Measurements from ENCODE around the gene BBLN.

BBLN gene

GRCh38 chr9:128153947-128154695 is 5.9 kb upstream of the BBLN start:
- no peaks in the 10 kb centered on the region for H3K36me3 ChIP-seq (ENCODE audit: insufficient read depth, insufficient read length, low read length)
- TF ChIP-seq YY1 (IDR thresholded peaks at IDR 0.05; ENCODE audit: insufficient read depth, insufficient read length): no peak
- TF ChIP-seq ZNF274 (IDR thresholded peaks at IDR 0.05; ENCODE audit: low read depth, low read length): no peak
- no peak for TF ChIP-seq SUZ12 (IDR thresholded peaks at IDR 0.05; ENCODE audit: extremely low read depth, insufficient read depth, insufficient read length)
- H3K4me1 ChIP-seq (ENCODE audit: insufficient read depth, insufficient read length): peaks cover 29% of the 10 kb centered on the region
- H3K27me3 ChIP-seq (ENCODE audit: insufficient read depth, insufficient read length): no peaks in the 10 kb centered on the region
- H3K4me3 ChIP-seq (ENCODE audit: insufficient read length, low read depth): no peak overlapping the region
- H3K9me3 ChIP-seq (ENCODE audit: insufficient read depth, low read length): no peaks in the 10 kb centered on the region
- DNase-seq (ENCODE audit: low read depth, low spot score): no peak
- peak overlapping the region; percentile 50 for H3K9ac ChIP-seq (ENCODE audit: insufficient read length, low read depth)

DNA sequence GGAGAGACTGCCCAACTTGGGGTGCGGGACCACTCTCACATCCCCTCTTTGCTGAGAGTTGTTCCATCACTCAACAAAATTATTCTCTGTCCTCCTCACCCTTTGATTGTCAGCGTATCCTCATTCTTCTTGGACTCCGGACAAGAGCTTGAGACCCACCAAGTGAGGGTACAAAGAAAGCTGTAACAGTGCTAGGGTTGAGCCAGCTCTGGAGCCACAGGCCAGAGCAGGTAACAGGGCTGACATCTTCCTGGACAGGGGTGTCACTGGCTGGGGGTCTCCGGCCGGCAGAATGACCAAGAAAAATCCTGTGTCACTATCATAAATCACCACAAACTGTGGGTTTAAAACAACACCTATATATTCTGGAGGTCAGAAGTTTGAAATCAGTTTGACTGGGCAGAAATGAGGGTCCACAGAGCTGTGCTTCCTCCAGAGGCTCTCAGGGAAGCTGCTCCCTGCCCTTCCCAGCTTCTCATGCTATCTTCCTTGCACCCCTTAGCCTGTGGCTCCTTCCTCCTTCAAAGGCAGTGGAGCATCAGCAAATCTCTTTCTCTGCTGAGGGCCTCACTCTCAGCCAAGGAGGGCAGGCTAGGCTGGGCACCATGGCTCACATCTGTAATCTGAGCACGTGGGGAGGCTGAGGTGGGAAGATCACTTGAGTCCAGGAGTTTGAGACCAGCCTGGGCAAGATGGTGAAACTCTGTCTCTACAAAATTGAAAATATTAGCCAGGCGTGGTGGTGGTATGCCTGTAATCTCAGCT is 4.1 kb upstream of the BBLN start:
- H3K36me3 ChIP-seq (ENCODE audit: insufficient read depth, insufficient read length, low read length): no peaks in the 10 kb centered on the region

DNA sequence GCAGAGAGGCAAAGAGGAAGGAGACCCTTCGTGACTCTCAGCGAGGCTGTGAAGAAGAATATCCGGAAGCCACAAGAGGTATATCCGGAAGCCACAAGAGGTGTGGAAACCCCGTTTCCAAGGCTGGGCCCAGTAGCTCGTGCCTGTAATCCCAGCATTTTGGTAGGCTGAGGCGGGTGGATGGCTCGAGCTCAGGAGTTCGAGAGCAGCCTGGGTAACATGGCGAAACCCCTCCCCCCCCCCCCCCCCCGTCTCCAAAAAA is 612 bp upstream of the BBLN start:
- Histone ChIP-seq H3K36me3 (ENCODE audit: insufficient read depth, insufficient read length, low read length) (peaks cover 27% of the 10 kb centered on the region), H3K27me3 (ENCODE audit: insufficient read depth, insufficient read length) (no peaks in the 10 kb centered on the region), H3K9me3 (ENCODE audit: insufficient read depth, low read length) (no peaks in the 10 kb centered on the region), H3K4me3 (ENCODE audit: insufficient read length, low read depth) (peak overlapping the region; percentile 29), H3K4me1 (ENCODE audit: insufficient read depth, insufficient read length) (peaks cover 8% of the 10 kb centered on the region), H3K9ac (ENCODE audit: insufficient read length, low read depth) (peak overlapping the region; percentile 85)
- no peak for DNase-seq (ENCODE audit: low read depth, low spot score)
- no peak for TF ChIP-seq SUZ12 (IDR thresholded peaks at IDR 0.05; ENCODE audit: extremely low read depth, insufficient read depth, insufficient read length)
- TF ChIP-seq YY1 (IDR thresholded peaks at IDR 0.05; ENCODE audit: insufficient read depth, insufficient read length): no peak
- no peak for TF ChIP-seq ZNF274 (IDR thresholded peaks at IDR 0.05; ENCODE audit: low read depth, low read length)

More for the DNA sequence above, 4.1 kb upstream of the BBLN start:
- no peak overlapping the region for H3K4me3 ChIP-seq (ENCODE audit: insufficient read length, low read depth)
- H3K9me3 ChIP-seq (ENCODE audit: insufficient read depth, low read length): no peaks in the 10 kb centered on the region
- H3K27me3 ChIP-seq (ENCODE audit: insufficient read depth, insufficient read length): no peaks in the 10 kb centered on the region
- peaks cover 21% of the 10 kb centered on the region for H3K4me1 ChIP-seq (ENCODE audit: insufficient read depth, insufficient read length)
- H3K9ac ChIP-seq (ENCODE audit: insufficient read length, low read depth): no peak overlapping the region
- TF ChIP-seq SUZ12 (IDR thresholded peaks at IDR 0.05; ENCODE audit: extremely low read depth, insufficient read depth, insufficient read length) (no peak), YY1 (IDR thresholded peaks at IDR 0.05; ENCODE audit: insufficient read depth, insufficient read length) (no peak), ZNF274 (IDR thresholded peaks at IDR 0.05; ENCODE audit: low read depth, low read length) (no peak)
- no peak for DNase-seq (ENCODE audit: low read depth, low spot score)

- Histone ChIP-seq H3K4me1 (ENCODE audit: insufficient read depth, insufficient read length) (peaks cover 7% of the 10 kb centered on the region), H3K36me3 (ENCODE audit: insufficient read depth, insufficient read length, low read length) (peaks cover 33% of the 10 kb centered on the region), H3K9ac (ENCODE audit: insufficient read length, low read depth) (peak overlapping the region; percentile 97), H3K9me3 (ENCODE audit: insufficient read depth, low read length) (no peaks in the 10 kb centered on the region), H3K27me3 (ENCODE audit: insufficient read depth, insufficient read length) (no peaks in the 10 kb centered on the region), H3K4me3 (ENCODE audit: insufficient read length, low read depth) (peak overlapping the region; percentile 87)
- TF ChIP-seq SUZ12 (IDR thresholded peaks at IDR 0.05; ENCODE audit: extremely low read depth, insufficient read depth, insufficient read length) (no peak), ZNF274 (IDR thresholded peaks at IDR 0.05; ENCODE audit: low read depth, low read length) (no peak), YY1 (IDR thresholded peaks at IDR 0.05; ENCODE audit: insufficient read depth, insufficient read length) (no peak)
- no peak for DNase-seq (ENCODE audit: low read depth, low spot score)
These were observed 530 bp downstream of the BBLN start for GRCh38 chr9:128160603-128160987.

DNA sequence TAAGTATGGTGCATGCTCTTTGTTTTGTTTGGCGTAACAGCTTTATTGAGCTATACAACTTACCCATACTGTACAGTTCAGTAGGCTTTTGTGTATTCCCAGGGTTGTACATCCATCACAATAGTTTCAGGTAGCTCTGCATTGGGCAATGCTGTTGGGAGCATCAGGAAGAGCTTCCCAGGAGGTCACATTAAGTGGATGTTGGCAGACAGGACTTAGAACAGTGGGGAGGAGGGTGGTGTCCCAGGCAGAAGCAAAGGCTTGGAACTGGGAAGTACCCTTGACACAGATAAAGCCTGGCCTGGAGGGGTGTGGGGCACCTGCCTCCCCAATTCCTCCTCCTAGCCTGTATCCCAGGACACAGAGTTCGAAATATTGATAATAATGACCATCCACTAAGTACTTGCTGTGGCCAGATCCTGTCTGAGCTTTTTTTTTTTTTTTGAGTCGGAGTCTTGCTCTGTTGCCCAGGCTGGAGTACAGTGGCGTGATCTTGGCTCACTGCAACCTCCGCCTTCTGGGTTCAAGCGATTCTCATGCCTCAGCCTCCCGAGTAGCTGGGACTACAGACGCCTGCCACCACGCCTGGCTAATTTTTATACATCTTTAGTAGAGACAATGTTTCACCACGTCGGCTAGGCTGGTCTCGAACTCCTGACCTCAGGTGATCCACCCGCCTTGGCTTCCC is 1.3 kb downstream of the BBLN start:
- no peak for TF ChIP-seq YY1 (IDR thresholded peaks at IDR 0.05; ENCODE audit: insufficient read depth, insufficient read length)
- TF ChIP-seq SUZ12 (IDR thresholded peaks at IDR 0.05; ENCODE audit: extremely low read depth, insufficient read depth, insufficient read length): no peak
- TF ChIP-seq ZNF274 (IDR thresholded peaks at IDR 0.05; ENCODE audit: low read depth, low read length): no peak
- Histone ChIP-seq H3K4me3 (ENCODE audit: insufficient read length, low read depth) (peak overlapping the region; percentile 87), H3K27me3 (ENCODE audit: insufficient read depth, insufficient read length) (no peaks in the 10 kb centered on the region)

DNA sequence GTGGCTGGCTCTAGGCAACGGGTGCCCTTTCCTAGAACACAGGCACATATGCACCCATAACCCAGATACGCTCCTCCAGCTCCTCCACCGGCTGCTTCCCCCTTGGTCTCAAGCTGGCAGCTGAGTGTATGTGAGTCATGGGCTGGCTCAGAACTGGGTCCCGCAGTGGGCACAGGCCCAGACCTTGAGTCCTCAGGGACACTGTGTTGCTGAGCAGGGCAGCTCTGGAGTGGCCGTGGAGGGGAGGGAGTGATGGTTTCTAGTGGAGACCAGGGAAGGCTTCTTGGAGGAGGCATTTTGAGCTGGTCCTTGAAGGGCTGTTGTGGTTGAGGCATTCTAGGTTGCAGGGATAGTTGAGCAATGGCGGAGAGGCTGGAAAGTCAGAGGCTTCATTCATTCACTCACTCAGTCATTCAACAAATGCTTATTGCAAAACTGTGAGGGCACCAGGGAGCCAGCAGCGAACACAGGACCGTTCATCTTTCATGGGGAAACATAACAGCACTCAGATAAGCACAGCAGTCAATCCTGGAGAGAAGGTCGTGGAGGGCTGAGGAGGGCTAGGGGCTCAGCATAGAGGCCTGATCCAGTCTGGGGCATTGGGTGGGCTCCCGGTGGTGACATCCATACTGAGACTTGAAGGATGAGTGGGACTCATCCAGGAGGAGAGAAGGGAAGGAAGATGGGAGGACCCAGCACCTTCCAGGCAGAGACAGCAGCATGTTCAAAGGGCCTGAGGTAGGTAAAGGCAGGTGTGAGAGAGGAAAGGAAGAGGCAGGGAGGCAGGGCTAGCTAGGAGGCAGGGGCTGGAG is 2.4 kb downstream of the BBLN start:
- Histone ChIP-seq H3K4me3 (ENCODE audit: insufficient read length, low read depth) (no peak overlapping the region), H3K36me3 (ENCODE audit: insufficient read depth, insufficient read length, low read length) (peaks cover 50% of the 10 kb centered on the region), H3K4me1 (ENCODE audit: insufficient read depth, insufficient read length) (peaks cover 2% of the 10 kb centered on the region), H3K27me3 (ENCODE audit: insufficient read depth, insufficient read length) (no peaks in the 10 kb centered on the region), H3K9me3 (ENCODE audit: insufficient read depth, low read length) (no peaks in the 10 kb centered on the region), H3K9ac (ENCODE audit: insufficient read length, low read depth) (no peak overlapping the region)
- no peak for DNase-seq (ENCODE audit: low read depth, low spot score)
- TF ChIP-seq YY1 (IDR thresholded peaks at IDR 0.05; ENCODE audit: insufficient read depth, insufficient read length) (no peak), SUZ12 (IDR thresholded peaks at IDR 0.05; ENCODE audit: extremely low read depth, insufficient read depth, insufficient read length) (no peak)

More for the DNA sequence above, 1.3 kb downstream of the BBLN start:
- H3K9me3 ChIP-seq (ENCODE audit: insufficient read depth, low read length): no peaks in the 10 kb centered on the region
- no peak for DNase-seq (ENCODE audit: low read depth, low spot score)
- peaks cover 40% of the 10 kb centered on the region for H3K36me3 ChIP-seq (ENCODE audit: insufficient read depth, insufficient read length, low read length)
- peak overlapping the region; percentile 97 for H3K9ac ChIP-seq (ENCODE audit: insufficient read length, low read depth)
- peaks cover 4% of the 10 kb centered on the region for H3K4me1 ChIP-seq (ENCODE audit: insufficient read depth, insufficient read length)
